ENCODE results near the gene AADAT. TPM values are rescaled to one million over a fixed set of nuclear protein-coding genes. Genes with fewer than 3 reads are reported as not detected.
"Not testable (repeated sequence)": the region's sequence is repeated elsewhere in the genome, so short reads cannot be mapped to it uniquely, and the experiment has no call there.

AADAT gene
- total and polyA plus RNA-seq, 2 donors = 6.0 to 12.1 TPM

DNA sequence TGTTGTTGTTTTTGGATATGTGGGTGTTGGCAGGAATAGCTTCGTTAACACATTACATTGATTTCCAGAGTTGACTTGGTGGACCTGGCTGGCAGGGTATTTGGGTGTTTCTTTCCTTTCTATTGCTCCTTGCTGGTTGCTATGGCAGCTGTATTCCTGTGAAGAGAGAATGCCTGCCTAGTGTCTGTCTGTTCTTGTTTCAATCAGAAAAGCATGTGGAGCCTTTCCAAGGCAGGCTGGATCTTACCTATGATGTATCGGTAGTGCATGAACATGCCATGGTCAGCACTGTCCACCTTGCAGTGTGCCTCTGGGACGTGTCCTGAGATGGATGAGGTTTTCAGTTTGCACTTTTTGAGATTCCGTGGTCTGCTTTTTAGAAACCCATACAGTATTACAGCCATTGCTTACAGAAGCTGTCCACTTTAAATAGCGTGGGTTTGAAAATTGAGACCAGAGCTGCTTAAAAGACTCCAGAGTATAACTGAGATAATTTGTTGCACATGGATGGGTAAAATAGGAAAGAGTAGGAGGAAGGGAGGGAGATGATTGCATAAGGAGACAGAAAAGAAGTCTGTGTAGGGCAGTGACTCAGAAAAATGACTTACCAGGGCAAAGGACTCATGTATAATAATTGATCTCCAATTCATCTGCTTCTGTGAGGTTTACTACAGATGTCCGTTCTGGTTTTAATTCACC lies 20.0 kb upstream of the AADAT start:
- no peak for DNase-seq (ENCODE audit: extremely low spot score)
- Histone ChIP-seq H3K4me3 (ENCODE audit: low read depth, low read length) (no peak overlapping the region), H3K4me1 (ENCODE audit: insufficient read depth) (no peaks in the 10 kb centered on the region), H3K27ac (ENCODE audit: low read depth) (no peak overlapping the region), H3K36me3 (ENCODE audit: insufficient read depth) (no peaks in the 10 kb centered on the region)
- WGBS = 45% methylated on average over 6 of the region's 6 CpGs

DNA sequence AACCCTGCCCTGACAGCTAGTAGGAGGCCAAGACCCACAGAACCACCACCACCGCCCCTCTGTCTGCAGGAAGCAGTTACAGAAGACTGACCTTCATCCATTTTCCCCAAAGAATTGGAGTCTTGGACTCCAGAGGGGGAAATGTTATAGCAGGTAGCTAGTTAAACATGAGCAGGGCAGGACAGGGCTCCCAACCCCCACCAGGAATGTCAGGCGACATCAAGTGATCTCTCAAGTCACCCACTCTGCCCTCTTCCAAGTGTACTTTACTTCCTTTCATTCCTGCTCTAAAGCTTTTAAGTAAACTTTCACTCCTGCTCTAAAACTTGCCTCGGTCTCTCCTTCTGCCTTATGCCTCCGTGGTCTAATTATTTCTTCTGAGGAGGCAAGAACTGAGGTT lies 17.1 kb upstream of the AADAT start:
- H3K4me3 ChIP-seq (ENCODE audit: low read depth, low read length) = no peak overlapping the region
- WGBS = 74% methylated on average over 4 of the region's 4 CpGs
- no peaks in the 10 kb centered on the region for H3K36me3 ChIP-seq (ENCODE audit: insufficient read depth)
- no peaks in the 10 kb centered on the region for H3K4me1 ChIP-seq (ENCODE audit: insufficient read depth)
- no peak overlapping the region for H3K27ac ChIP-seq (ENCODE audit: low read depth)
- no peak for DNase-seq (ENCODE audit: extremely low spot score)

DNA sequence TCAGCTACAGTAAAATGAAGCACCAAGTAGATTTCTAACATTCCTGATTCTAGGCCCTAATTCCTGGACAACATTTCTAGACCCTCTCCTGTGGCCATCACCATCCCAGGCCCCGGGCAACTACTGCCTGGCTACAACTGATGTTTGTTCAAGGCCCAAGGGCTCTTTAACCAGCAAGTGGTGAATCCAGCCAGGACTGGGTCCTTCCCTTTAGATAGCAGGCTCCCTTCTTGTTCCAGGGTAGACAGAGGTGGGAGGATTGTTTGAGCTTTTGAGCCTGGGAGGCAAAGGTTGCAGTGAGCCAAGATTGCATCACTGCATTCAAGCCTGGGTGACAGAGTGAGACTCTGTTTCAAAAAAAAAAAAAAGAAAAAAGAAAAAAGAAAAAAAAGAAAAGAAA lies 12.7 kb upstream of the AADAT start:
- no peak overlapping the region for H3K4me3 ChIP-seq (ENCODE audit: low read depth, low read length)
- 94% methylated on average over 1 of the region's 1 CpG for WGBS
- no peak for DNase-seq (ENCODE audit: extremely low spot score)
- no peak overlapping the region for H3K27ac ChIP-seq (ENCODE audit: low read depth)
- H3K36me3 ChIP-seq (ENCODE audit: insufficient read depth) = no peaks in the 10 kb centered on the region
- H3K4me1 ChIP-seq (ENCODE audit: insufficient read depth) = no peaks in the 10 kb centered on the region

DNA sequence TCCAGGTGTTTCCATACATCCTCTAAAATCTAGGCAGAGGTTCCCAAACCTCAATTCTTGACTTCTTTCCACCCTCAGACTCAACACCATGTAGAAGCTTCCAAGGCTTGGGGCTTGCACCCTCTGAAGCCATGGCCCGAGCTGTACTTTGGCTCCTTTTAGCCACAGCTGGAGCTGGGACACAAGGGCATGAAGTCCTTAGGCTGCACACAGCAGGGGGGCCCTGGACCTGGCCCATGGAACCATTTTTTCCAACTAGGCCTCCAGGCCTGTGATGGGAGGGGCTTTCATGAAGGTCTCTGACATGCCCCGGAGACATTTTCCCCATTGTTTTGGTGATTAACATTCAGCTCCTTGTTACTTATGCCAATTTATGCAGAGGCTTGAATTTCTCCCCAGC lies 8.4 kb upstream of the AADAT start:
- 91% methylated on average over 2 of the region's 2 CpGs for WGBS
- H3K27ac ChIP-seq (ENCODE audit: low read depth); DNase-seq (ENCODE audit: extremely low spot score); H3K36me3 ChIP-seq (ENCODE audit: insufficient read depth); H3K4me3 ChIP-seq (ENCODE audit: low read depth, low read length); H3K4me1 ChIP-seq (ENCODE audit: insufficient read depth): not testable (repeated sequence)

DNA sequence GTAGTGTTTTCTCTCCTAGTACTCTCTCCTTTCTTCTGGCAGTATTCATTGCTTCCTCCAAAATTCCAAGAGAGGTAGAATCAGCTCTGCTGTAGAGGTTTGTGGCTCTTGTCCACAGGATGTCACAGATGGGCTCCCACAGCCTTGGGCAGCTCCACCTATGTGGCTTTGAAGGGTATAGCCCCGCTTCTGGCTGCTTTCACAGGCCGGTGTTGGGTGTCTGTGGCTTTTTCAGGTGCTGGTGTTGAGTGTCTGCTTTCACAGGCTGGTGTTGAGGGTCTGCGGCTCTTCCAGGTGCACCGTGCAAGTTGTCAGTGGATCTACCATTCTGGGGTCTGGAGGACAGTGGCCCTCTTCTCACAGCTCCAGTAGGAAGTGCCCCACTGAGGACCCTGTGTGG lies 7.9 kb upstream of the AADAT start:
- Histone ChIP-seq H3K27ac (ENCODE audit: low read depth) (no peak overlapping the region), H3K4me1 (ENCODE audit: insufficient read depth) (no peaks in the 10 kb centered on the region), H3K4me3 (ENCODE audit: low read depth, low read length) (no peak overlapping the region), H3K36me3 (ENCODE audit: insufficient read depth) (no peaks in the 10 kb centered on the region)
- WGBS = 89% methylated on average over 4 of the region's 4 CpGs
- no peak for DNase-seq (ENCODE audit: extremely low spot score)

DNA sequence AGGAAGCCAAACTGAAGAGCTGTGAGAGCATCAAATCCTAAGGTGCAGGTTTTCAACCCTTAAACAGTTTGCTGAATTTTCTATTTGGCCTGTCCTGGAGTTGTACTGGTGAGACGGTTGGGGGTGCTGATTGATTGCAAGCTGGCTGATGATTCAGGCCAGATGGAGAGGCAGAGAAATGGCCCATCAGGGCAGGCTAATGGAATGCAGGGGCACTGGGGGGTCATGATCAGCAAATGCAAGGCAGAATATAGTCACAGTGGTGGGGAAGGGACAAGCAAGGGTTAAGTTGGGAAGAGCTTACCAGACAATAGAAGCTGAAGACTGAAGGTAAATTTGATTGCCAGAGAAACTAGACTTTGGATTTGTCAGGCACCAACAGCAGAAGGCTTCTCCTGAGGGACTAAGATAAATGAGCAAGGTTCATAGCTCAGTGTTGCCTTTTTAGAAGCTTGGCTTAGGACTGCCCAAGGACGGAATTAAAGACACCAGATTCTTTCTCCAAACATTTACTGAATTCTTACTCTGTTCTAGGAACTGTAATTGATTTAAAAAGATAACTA lies 4.3 kb upstream of the AADAT start:
- no peak for DNase-seq (ENCODE audit: extremely low spot score)
- WGBS = 54% methylated on average over 2 of the region's 2 CpGs
- H3K4me1 ChIP-seq (ENCODE audit: insufficient read depth) = no peaks in the 10 kb centered on the region

DNA sequence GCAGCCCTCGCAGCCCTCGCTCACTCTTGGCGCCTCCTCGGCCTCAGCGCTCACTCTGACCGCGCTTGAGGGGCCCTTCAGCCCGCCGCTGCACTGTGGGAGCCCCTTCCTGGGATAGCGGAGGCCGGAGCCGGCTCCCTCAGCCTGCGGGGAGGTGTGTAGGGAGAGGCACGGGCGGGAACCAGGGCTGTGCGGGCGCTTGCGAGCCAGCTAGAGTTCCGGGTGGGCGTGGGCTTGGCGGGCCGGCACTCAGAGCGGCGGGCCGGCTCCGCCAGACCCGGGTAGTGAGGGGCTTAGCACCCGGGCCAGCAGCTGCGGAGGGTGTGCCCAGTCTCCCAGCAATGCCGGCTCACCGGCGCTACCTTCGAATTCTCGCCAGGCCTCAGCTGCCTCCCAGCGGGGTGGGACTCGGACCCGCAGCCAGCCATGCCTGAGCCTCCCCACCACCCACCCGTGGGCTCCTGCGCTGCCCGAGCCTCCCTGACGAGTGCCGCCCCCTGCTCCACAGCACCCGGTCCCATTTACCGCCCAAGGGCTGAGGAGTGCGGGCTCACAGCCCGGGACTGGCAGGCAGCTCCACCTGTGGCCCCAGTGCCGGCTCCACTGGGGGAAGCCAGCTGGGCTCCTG lies 1.4 kb upstream of the AADAT start:
- no peak overlapping the region for H3K27ac ChIP-seq (ENCODE audit: low read depth)
- no peak for DNase-seq (ENCODE audit: extremely low spot score)
- no peaks in the 10 kb centered on the region for H3K4me1 ChIP-seq (ENCODE audit: insufficient read depth)
- no peak overlapping the region for H3K4me3 ChIP-seq (ENCODE audit: low read depth, low read length)
- WGBS = 95% methylated on average over 47 of the region's 47 CpGs
- H3K36me3 ChIP-seq (ENCODE audit: insufficient read depth) = peaks cover 1% of the 10 kb centered on the region

More for the DNA sequence above, 4.3 kb upstream of the AADAT start:
- Histone ChIP-seq H3K36me3 (ENCODE audit: insufficient read depth) (no peaks in the 10 kb centered on the region), H3K27ac (ENCODE audit: low read depth) (no peak overlapping the region), H3K4me3 (ENCODE audit: low read depth, low read length) (no peak overlapping the region)

DNA sequence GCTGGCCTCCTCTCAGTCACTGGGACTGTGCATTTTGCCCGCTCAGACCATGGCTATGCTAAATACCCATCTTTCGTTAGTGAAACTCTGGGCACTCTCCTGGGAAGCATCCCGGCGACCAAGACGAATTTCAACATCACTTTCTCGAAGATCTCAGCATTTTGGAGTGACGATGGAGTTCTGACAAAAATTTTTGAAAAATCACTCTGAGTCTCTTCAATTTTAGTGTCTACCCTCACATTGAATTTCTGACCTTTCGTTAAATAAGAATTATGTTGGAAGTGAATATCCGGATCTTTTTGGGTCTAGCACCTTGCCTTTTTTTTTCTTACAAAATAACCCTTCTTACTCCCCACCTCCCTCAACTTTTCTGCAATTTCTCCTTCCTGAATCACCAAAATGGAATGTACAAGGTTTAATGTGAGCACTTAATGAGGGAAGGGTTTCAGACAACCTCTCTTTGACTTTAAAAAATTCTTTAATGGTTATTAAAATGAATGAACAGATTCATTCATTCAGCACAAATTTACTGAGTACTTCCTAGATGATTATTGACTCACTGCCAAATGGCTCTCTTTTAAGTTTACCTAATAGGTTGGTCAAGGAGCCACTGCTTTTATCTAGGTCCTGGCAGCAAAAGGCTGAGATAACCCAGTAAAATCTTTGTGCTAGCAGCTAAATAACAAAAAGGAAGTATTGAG lies 746 bp upstream of the AADAT start:
- H3K27ac ChIP-seq (ENCODE audit: low read depth) = no peak overlapping the region
- H3K4me1 ChIP-seq (ENCODE audit: insufficient read depth) = no peaks in the 10 kb centered on the region
- DNase-seq (ENCODE audit: extremely low spot score) = no peak
- H3K36me3 ChIP-seq (ENCODE audit: insufficient read depth) = peaks cover 1% of the 10 kb centered on the region
- H3K4me3 ChIP-seq (ENCODE audit: low read depth, low read length) = peak overlapping the region; percentile 63
- WGBS = 12% methylated on average over 9 of the region's 9 CpGs

DNA sequence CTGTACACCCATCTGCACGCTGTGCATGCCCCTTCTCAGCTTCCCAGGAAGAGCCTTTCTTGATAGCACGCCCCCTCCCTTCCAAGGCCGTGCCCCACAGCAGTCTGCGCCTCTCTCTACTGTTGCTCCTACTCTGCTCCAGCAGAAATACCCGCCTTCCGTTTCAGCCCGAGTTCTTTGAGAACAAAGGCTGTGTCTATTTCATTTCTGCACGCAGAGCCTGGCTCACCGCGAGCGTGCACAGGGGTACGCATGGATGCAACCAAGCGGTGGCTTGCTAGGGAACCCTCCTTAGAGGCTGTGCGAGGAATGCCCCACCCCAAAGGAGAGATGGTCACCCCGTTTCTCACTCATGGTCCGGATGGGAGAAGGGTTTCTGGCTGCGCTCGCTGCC lies 485 bp downstream of the AADAT start:
- Histone ChIP-seq H3K27ac (ENCODE audit: low read depth) (no peak overlapping the region), H3K36me3 (ENCODE audit: insufficient read depth) (peaks cover 1% of the 10 kb centered on the region), H3K4me3 (ENCODE audit: low read depth, low read length) (peak overlapping the region; percentile 63), H3K4me1 (ENCODE audit: insufficient read depth) (no peaks in the 10 kb centered on the region)
- DNase-seq (ENCODE audit: extremely low spot score) = peak; percentile 17
- 1% methylated on average over 18 of the region's 18 CpGs for WGBS

DNA sequence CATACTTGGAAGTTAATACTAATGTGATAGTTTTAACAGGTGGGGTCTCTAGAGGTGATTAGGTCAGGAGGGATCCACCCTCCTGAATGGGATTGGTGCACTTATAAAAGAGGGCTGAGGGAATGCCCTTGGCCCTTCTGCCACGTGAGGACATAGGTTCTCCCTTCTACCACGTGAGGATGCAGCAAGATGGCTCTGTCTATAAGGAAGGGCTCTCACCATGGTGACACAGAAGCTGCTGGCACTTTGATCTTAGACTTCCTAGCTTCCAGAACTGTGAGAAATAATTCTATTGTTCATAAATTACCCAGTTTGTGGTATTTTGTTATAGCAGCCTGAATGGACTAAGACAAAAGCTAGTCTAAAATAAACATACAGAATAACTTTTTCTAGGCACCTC lies 1.0 kb downstream of the AADAT start:
- no peak overlapping the region for H3K27ac ChIP-seq (ENCODE audit: low read depth)
- peak overlapping the region; percentile 63 for H3K4me3 ChIP-seq (ENCODE audit: low read depth, low read length)
- DNase-seq (ENCODE audit: extremely low spot score) = no peak
- no peaks in the 10 kb centered on the region for H3K4me1 ChIP-seq (ENCODE audit: insufficient read depth)
- 75% methylated on average over 2 of the region's 2 CpGs for WGBS
- H3K36me3 ChIP-seq (ENCODE audit: insufficient read depth) = peaks cover 1% of the 10 kb centered on the region

DNA sequence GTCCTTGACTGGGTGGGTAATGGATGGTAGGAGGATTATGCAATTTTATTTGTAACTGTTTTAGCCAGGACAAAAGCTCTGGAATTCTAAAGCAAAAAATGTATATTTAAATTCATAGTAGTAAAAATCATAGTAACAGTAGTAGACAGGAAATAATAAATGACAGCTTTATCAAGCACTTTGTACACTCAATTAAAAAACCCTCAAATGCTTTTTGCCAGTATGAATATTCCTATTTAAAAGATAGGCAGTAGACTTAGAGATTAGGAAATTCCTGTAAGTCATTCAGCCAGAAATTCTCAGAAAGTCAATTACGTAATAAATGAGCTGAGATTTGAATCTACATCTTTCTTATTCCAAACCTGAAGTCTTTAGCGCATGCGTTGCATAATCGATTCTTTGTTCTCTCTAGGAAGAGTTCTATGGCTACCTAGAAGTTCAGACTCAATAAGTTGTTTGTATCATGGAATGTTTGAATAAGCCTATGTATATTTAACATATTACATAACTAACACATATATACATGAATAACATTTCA lies 2.5 kb downstream of the AADAT start:
- Histone ChIP-seq H3K27ac (ENCODE audit: low read depth) (no peak overlapping the region), H3K4me1 (ENCODE audit: insufficient read depth) (no peaks in the 10 kb centered on the region), H3K4me3 (ENCODE audit: low read depth, low read length) (no peak overlapping the region), H3K36me3 (ENCODE audit: insufficient read depth) (peaks cover 1% of the 10 kb centered on the region)
- WGBS = 68% methylated on average over 4 of the region's 4 CpGs
- no peak for DNase-seq (ENCODE audit: extremely low spot score)

DNA sequence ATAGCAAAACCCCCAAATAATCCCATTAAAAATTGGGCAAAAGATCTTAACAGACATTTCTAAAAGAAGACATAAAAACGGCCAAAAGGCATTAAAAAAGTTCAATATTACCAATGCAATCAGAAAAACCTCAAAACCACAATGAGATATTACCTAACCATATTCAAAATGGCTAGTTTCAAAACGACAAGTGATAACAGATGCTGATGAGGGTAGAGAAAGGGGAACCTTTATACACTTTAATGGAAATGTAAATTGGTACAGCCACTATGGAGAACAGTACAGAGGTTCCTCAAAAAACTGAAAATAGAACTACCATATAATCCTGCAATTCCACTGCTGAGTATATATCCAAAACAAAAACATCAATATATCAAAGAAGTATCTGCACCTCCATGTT lies 6.2 kb downstream of the AADAT start:
- Histone ChIP-seq H3K27ac (ENCODE audit: low read depth) (no peak overlapping the region), H3K36me3 (ENCODE audit: insufficient read depth) (peaks cover 1% of the 10 kb centered on the region), H3K4me3 (ENCODE audit: low read depth, low read length) (no peak overlapping the region), H3K4me1 (ENCODE audit: insufficient read depth) (no peaks in the 10 kb centered on the region)
- DNase-seq (ENCODE audit: extremely low spot score) = no peak
- WGBS = 76% methylated on average over 2 of the region's 2 CpGs

DNA sequence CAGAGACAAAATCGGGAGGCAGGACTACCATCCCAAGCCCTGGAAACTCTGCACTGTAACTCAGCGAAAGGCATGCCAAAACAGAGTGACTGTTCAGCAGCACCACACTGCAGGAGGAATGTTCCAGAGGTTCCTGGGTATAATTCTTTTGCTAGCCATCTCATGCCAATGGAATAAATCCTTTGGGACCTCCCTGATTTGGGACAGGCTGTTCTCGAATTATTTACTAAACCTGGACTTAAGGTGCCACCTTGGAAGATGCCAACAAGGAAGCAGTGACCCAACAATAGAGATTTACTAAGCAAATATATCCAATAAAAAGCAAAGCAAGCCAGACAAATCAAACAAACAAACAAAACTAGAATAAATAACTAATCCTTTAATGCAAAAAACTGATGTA lies 9.3 kb downstream of the AADAT start:
- no peak overlapping the region for H3K4me3 ChIP-seq (ENCODE audit: low read depth, low read length)
- no peak for DNase-seq (ENCODE audit: extremely low spot score)
- no peak overlapping the region for H3K27ac ChIP-seq (ENCODE audit: low read depth)
- 90% methylated on average over 3 of the region's 3 CpGs for WGBS
- no peaks in the 10 kb centered on the region for H3K36me3 ChIP-seq (ENCODE audit: insufficient read depth)
- no peaks in the 10 kb centered on the region for H3K4me1 ChIP-seq (ENCODE audit: insufficient read depth)

DNA sequence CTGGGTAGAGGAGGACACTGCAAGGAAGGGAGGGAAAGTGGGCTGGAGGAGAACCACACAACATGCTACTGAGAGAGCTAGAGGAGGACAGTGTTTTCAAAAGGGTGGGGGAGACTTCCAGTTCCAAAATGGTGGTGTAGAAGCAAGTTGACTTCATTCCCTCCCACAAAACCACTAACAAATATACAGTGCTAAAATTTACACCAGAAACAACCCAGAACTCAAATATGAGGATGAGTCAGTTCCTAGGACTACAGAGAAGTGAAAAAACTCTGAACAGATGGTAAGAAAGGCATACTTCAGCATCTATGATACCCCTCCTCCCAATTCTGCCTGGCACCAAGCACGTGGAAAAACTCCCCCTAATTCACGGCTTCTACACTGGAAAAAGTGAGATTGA lies 9.8 kb downstream of the AADAT start:
- no peak for DNase-seq (ENCODE audit: extremely low spot score)
- H3K36me3 ChIP-seq (ENCODE audit: insufficient read depth) = no peaks in the 10 kb centered on the region
- 91% methylated on average over 2 of the region's 2 CpGs for WGBS
- H3K4me3 ChIP-seq (ENCODE audit: low read depth, low read length) = no peak overlapping the region
- H3K4me1 ChIP-seq (ENCODE audit: insufficient read depth) = no peaks in the 10 kb centered on the region
- H3K27ac ChIP-seq (ENCODE audit: low read depth) = no peak overlapping the region

All from urinary bladder (tissue), 4 donors.